OCI-LY1 (cell line): ENCODE results near the gene STRA6.

ENCODE experiments used
- H2AFZ ChIP-seq: fragments of 200-600 bp; sonication (generic), shearing (Covaris generic); 2 replicates; pipeline ENCODE4 v1.6.0; 2014; ENCODE audit warnings: antibody characterized with exemption, mild to moderate bottlenecking, low read length
- H3F3A ChIP-seq: fragments of 200-600 bp; sonication (generic), shearing (Covaris generic); 2 replicates; pipeline ENCODE4 v1.6.0; 2014; ENCODE audit warnings: mild to moderate bottlenecking, antibody characterized with exemption, low read length, moderate library complexity; ENCODE audit not compliant: insufficient read depth
- H3K27ac ChIP-seq: fragments of 200-600 bp; sonication (generic); 2 replicates; pipeline ENCODE4 v1.5.1; 2014; ENCODE audit warnings: low read length, mixed run types, mild to moderate bottlenecking, low read depth; ENCODE audit not compliant: poor library complexity, severe bottlenecking
- H3K27me3 ChIP-seq: fragments of 200-600 bp; sonication (generic); 2 replicates; pipeline ENCODE4 v1.6.0; 2014; ENCODE audit warnings: antibody characterized with exemption, mild to moderate bottlenecking, low read length, moderate library complexity; ENCODE audit not compliant: insufficient read depth
- H3K36me3 ChIP-seq: fragments of 200-600 bp; sonication (generic); 2 replicates; pipeline ENCODE4 v1.6.1; 2014; ENCODE audit warnings: mild to moderate bottlenecking, antibody characterized with exemption, low read length, moderate library complexity, mixed read lengths; ENCODE audit not compliant: insufficient read depth
- H3K4me1 ChIP-seq: fragments of 200-600 bp; sonication (generic); 2 replicates; pipeline ENCODE4 v1.5.1; 2014; ENCODE audit warnings: mild to moderate bottlenecking, low read length, moderate library complexity; ENCODE audit not compliant: insufficient read depth, severe bottlenecking
- H3K4me2 ChIP-seq: fragments of 200-600 bp; sonication (generic), shearing (Covaris generic); 2 replicates; pipeline ENCODE4 v1.6.1; 2014; ENCODE audit warnings: low read length
- H3K4me3 ChIP-seq: fragments of 200-600 bp; sonication (generic); 2 replicates; pipeline ENCODE4 v1.5.1; 2014; ENCODE audit warnings: low read length, low read depth, mild to moderate bottlenecking, mixed read lengths; ENCODE audit not compliant: poor library complexity, severe bottlenecking
- H3K79me2 ChIP-seq: fragments of 200-600 bp; shearing (Covaris generic); 2 replicates; pipeline ENCODE4 v1.6.1; 2016; ENCODE audit warnings: mixed run types, low read length, mixed read lengths; ENCODE audit not compliant: insufficient read depth
- H3K9ac ChIP-seq: fragments of 200-600 bp; sonication (generic), shearing (Covaris generic); 2 replicates; pipeline ENCODE4 v1.6.1; 2014; ENCODE audit warnings: mild to moderate bottlenecking, low read length, mixed read lengths
- H3K9me2 ChIP-seq: fragments of 200-600 bp; sonication (generic), shearing (Covaris generic); 2 replicates; pipeline ENCODE4 v1.6.1; 2014; ENCODE audit warnings: low read depth, mild to moderate bottlenecking, low read length, mixed read lengths
- H3K9me3 ChIP-seq: fragments of 200-600 bp; shearing (Covaris generic); 2 replicates; pipeline ENCODE4 v1.6.1; 2014; ENCODE audit warnings: low read length, mixed read lengths
- H4K20me1 ChIP-seq: fragments of 200-600 bp; sonication (generic), shearing (Covaris generic); 2 replicates; pipeline ENCODE4 v1.6.0; 2016; ENCODE audit warnings: mild to moderate bottlenecking, low read length; ENCODE audit not compliant: insufficient read depth
- CTCF ChIP-seq: fragments of 200-600 bp; sonication (generic), shearing (Covaris generic); IDR thresholded peaks from 2 replicates; pipeline ENCODE4 v1.5.1; 2017; ENCODE audit warnings: mild to moderate bottlenecking, antibody characterized with exemption, low read length, moderate library complexity, mixed read lengths
- EZH2 ChIP-seq: fragments of 200-600 bp; sonication (generic), shearing (Covaris generic); IDR thresholded peaks from 2 replicates; pipeline ENCODE4 v1.8.0; 2017; ENCODE audit warnings: borderline replicate concordance, mixed run types, mild to moderate bottlenecking, antibody characterized with exemption, low read length, moderate library complexity, mixed read lengths

Gene STRA6

GRCh38 chr15:74133694-74134386 lies 68.7 kb downstream of the STRA6 start:
- Histone ChIP-seq H3K79me2 (no peaks in the 10 kb centered on the region), H3K9me2 (no peaks in the 10 kb centered on the region), H3K4me3 (no peak overlapping the region), H3K36me3 (no peaks in the 10 kb centered on the region), H3K9me3 (no peaks in the 10 kb centered on the region), H3K27ac (no peak overlapping the region), H3K9ac (no peak overlapping the region), H3K4me2 (no peak overlapping the region), H4K20me1 (no peaks in the 10 kb centered on the region), H3F3A (no peaks in the 10 kb centered on the region), H3K4me1 (no peaks in the 10 kb centered on the region), H3K27me3 (no peaks in the 10 kb centered on the region; the same call in 1 of the 2 replicates), H2AFZ (no peak overlapping the region)
- no peak for TF ChIP-seq EZH2
- TF ChIP-seq CTCF, result no peak

- no peaks in the 10 kb centered on the region for H3K4me1 ChIP-seq
- no peaks in the 10 kb centered on the region for H3K27me3 ChIP-seq
- no peak overlapping the region for H3K27ac ChIP-seq
- no peaks in the 10 kb centered on the region for H3F3A ChIP-seq
- H3K9me3 ChIP-seq, result no peaks in the 10 kb centered on the region
- H3K4me3 ChIP-seq, result no peak overlapping the region
- H3K9ac ChIP-seq, result no peak overlapping the region
- H3K36me3 ChIP-seq, result no peaks in the 10 kb centered on the region
- H2AFZ ChIP-seq, result no peak overlapping the region
- no peak overlapping the region for H3K4me2 ChIP-seq
- no peaks in the 10 kb centered on the region for H3K79me2 ChIP-seq
- TF ChIP-seq CTCF (no peak), EZH2 (no peak)
- H4K20me1 ChIP-seq, result no peaks in the 10 kb centered on the region
- H3K9me2 ChIP-seq, result no peaks in the 10 kb centered on the region
Measured at GRCh38 chr15:74132681-74133651, 69.6 kb downstream of the STRA6 start.

DNA sequence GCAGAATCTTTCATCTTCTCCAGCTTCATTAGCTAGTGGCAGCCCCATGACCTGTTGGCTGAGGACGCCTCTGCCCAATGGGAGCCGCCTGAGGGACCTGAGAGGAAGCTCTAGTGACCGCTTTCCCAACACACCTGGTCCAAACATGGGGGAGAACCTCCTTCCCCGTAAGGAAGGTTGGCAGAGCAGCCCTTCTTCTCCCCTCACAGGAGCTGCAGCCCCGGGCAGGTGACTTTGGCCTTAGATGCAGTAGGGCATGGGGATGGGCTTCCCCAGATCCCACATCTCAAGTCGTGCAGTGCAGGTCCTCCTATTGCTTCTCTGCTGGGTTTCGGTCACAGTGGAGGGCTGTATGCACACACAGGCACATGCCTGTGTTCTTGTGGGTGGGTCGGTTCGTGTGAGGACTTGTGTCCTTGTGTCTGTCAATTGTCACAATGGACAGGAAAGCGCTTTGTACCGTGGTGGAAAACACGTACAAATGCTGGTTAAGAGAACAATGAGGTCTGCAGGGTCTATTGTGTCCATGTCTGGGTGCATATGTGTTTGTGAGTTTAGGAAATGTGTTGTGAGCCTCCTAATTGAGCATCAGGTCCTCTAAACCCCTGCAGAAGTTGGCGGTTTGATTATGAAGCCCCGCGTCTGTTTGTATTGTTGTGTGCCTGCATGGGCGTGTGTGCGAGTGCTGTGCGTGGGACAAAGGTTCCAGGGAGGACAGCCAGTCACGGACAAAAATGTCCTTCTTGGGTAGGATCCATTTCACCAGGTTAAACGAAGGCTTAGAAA lies 70.8 kb downstream of the STRA6 start:
- H3K4me2 ChIP-seq, result no peak overlapping the region
- no peaks in the 10 kb centered on the region for H3K36me3 ChIP-seq
- H3K27me3 ChIP-seq, result no peaks in the 10 kb centered on the region
- no peaks in the 10 kb centered on the region for H3F3A ChIP-seq
- no peaks in the 10 kb centered on the region for H3K9me3 ChIP-seq
- H3K4me3 ChIP-seq, result no peak overlapping the region
- no peaks in the 10 kb centered on the region for H3K9me2 ChIP-seq
- H3K9ac ChIP-seq, result no peak overlapping the region
- H3K79me2 ChIP-seq, result no peaks in the 10 kb centered on the region
- H4K20me1 ChIP-seq, result no peaks in the 10 kb centered on the region
- TF ChIP-seq EZH2 (no peak), CTCF (no peak)
- no peak overlapping the region for H2AFZ ChIP-seq
- no peaks in the 10 kb centered on the region for H3K4me1 ChIP-seq
- H3K27ac ChIP-seq, result no peak overlapping the region
